Lower leg skin (tissue), 4 donors: Measurements from ENCODE around the gene RNF20. TPM values are rescaled to one million over a fixed set of nuclear protein-coding genes. Genes with fewer than 3 reads are reported as not detected.

Experiments used
- DNase-seq, 2 donors: peaks; one replicate each; pipeline ENCODE4 v3.0.0-alpha.2; 2019; ENCODE audit warnings: low spot score in 2 of 2
- H3K4me3 ChIP-seq: fragments of 200-600 bp; sonication (generic); 2 replicates; pipeline ENCODE4 v1.5.1; 2017; ENCODE audit warnings: mild to moderate bottlenecking, low read depth; ENCODE audit not compliant: poor library complexity, severe bottlenecking
- CTCF ChIP-seq, 3 donors: fragments of 450-650 bp; IDR thresholded peaks; one replicate each; pipeline ENCODE4 v1.5.1; 2016; ENCODE audit warnings: antibody characterized with exemption in 3 of 3, mild to moderate bottlenecking in 3 of 3, moderate library complexity in 2 of 3
- POLR2A ChIP-seq, 2 donors: fragments of 450-650 bp; IDR thresholded peaks; one replicate each; pipeline ENCODE4 v1.6.1; 2016 to 2017; ENCODE audit warnings: antibody characterized with exemption in 2 of 2, mild to moderate bottlenecking in 1 of 2, moderate library complexity in 1 of 2
- WGBS, 2 donors: methylation state at CpG; one replicate each; pipeline ENCODE4 v1.1.5; 2018; 5-methylcytosine and 5-hydroxymethylcytosine counted together
- intact Hi-C: fragments of 100-400 bp; cut with DNase I; formaldehyde crosslinking; loops from one replicate; pipeline ENCODE4 v1.15.0; 2023; ENCODE audit warnings: low total_unique reads
- total RNA-seq, 4 donors: library from RNA; depleted of rRNA; stranded (reverse); fragments of >200 nt; gene quantifications; one replicate each; pipeline ENCODE4 v1.1.0, GENCODE V29; 2016

RNF20 gene
- total RNA-seq, 4 donors from 2014 or later, result 21.6 to 25.0 (median 23.1) TPM

- TF ChIP-seq CTCF (IDR thresholded peaks at IDR 0.05), result no peak
- no peak for TF ChIP-seq POLR2A (IDR thresholded peaks at IDR 0.05)
- H3K4me3 ChIP-seq, result no peak overlapping the region
- no peak for DNase-seq
- 84 to 86% methylated on average over 6 of the region's 6 CpGs for WGBS, 2 donors
- intact Hi-C loops, result no loop called here
Observed at GRCh38 chr9:101524371-101524770, 9.3 kb upstream of the RNF20 start.

- DNase-seq, result no peak
- no peak for TF ChIP-seq POLR2A (IDR thresholded peaks at IDR 0.05)
- no peak for TF ChIP-seq CTCF (IDR thresholded peaks at IDR 0.05)
- WGBS, 2 donors, result 74 to 78% methylated on average over 6 of the region's 6 CpGs
- intact Hi-C loops, result no loop called here
- H3K4me3 ChIP-seq, result no peak overlapping the region
Observed at GRCh38 chr9:101527066-101527465, 6.6 kb upstream of the RNF20 start.

GRCh38 chr9:101528015-101528414 lies 5.6 kb upstream of the RNF20 start:
- TF ChIP-seq POLR2A (IDR thresholded peaks at IDR 0.05) (no peak), CTCF (IDR thresholded peaks at IDR 0.05) (no peak)
- intact Hi-C loops, result no loop called here
- no peak overlapping the region for H3K4me3 ChIP-seq
- DNase-seq, result no peak

GRCh38 chr9:101530076-101530711 lies 3.5 kb upstream of the RNF20 start:
- intact Hi-C loops, result loop anchor here (5.0 kb wide), 2 partner anchors 48 to 68 kb away; no protein-coding TSS in a partner anchor
- DNase-seq, result peak; percentile 75 to 89

GRCh38 chr9:101536351-101536750 lies 2.7 kb downstream of the RNF20 start:
- intact Hi-C loops, result no loop called here
- DNase-seq, result no peak
- no peak for TF ChIP-seq CTCF (IDR thresholded peaks at IDR 0.05)
- no peak for TF ChIP-seq POLR2A (IDR thresholded peaks at IDR 0.05)
- H3K4me3 ChIP-seq, result no peak overlapping the region

More at GRCh38 chr9:101530076-101530711, 3.5 kb upstream of the RNF20 start:
- no peak overlapping the region for H3K4me3 ChIP-seq
- WGBS, 2 donors, result 17 to 19% methylated on average over 6 of the region's 6 CpGs
- TF ChIP-seq POLR2A (IDR thresholded peaks at IDR 0.05), result no peak
- TF ChIP-seq CTCF (IDR thresholded peaks at IDR 0.05), result no peak

GRCh38 chr9:101536938-101537337 lies 3.3 kb downstream of the RNF20 start:
- no peak for TF ChIP-seq POLR2A (IDR thresholded peaks at IDR 0.05)
- no peak for TF ChIP-seq CTCF (IDR thresholded peaks at IDR 0.05)
- H3K4me3 ChIP-seq, result no peak overlapping the region
- 98 to 100% methylated on average over 2 of the region's 2 CpGs for WGBS, 2 donors
- intact Hi-C loops, result no loop called here
- no peak for DNase-seq
